Effector CD8-positive, alpha-beta T cell (primary cell): ENCODE measurements around the gene KCNAB2.
A peak's percentile ranks its signal among the peaks of the same experiment; 100 is the strongest.

Source experiments
- DNase-seq: peaks from one replicate; lab custom pipeline; 2025; lab: John Stamatoyannopoulos, UW

Gene KCNAB2

DNA sequence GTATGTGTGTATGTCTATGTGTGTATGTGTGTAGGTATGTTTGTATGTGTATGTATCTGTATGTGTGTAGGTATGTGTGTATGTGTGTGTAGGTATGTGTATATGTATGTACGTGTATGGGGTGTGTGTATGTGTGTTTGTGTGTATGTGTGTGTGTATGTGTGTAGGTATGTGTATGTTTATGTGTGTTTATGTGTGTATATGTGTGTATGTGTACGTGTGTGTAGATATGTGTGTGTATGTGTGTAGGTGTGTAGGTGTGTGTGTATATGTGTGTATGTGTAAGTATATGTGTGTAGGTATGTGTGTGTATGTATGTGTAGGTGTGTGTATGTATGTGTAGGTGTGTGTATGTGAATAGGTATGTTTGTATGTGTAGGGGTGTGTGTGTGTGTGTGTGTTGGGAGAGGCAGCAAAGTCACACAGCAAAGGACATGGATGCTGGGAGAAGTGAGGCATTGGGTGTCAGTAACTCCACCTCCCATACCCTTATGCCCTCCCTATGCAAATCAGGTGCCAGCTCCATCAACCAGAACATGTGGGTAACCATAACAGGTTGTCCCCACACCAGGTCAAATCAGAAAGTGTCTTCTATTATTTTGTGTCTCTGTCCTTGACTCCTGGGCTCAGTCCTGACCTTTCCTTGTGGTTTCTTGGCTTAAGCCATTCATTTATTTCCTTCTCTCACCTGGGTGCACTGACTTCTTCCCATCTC is 15.0 kb upstream of the KCNAB2 start:
- DNase-seq: no peak

DNA sequence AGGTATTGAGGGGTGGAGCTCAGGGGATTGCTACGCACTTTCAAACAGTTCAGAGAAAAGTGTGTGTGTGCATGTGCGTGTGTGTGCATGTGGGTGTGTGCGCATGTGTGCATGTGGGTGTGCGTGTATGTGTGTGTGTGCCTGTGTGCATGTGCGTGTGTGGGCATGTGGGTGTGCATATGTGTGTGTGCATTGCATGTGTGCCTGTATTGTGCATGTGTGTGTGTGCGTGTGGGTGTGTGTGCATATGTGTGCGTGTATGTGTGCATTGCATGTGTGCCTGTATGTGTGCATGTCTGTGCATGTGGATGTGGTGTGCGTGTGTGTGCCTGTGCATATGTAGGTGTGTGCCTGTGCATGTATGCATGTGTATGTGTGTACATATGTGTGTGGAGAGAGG is 12.6 kb upstream of the KCNAB2 start:
- DNase-seq: no peak

DNA sequence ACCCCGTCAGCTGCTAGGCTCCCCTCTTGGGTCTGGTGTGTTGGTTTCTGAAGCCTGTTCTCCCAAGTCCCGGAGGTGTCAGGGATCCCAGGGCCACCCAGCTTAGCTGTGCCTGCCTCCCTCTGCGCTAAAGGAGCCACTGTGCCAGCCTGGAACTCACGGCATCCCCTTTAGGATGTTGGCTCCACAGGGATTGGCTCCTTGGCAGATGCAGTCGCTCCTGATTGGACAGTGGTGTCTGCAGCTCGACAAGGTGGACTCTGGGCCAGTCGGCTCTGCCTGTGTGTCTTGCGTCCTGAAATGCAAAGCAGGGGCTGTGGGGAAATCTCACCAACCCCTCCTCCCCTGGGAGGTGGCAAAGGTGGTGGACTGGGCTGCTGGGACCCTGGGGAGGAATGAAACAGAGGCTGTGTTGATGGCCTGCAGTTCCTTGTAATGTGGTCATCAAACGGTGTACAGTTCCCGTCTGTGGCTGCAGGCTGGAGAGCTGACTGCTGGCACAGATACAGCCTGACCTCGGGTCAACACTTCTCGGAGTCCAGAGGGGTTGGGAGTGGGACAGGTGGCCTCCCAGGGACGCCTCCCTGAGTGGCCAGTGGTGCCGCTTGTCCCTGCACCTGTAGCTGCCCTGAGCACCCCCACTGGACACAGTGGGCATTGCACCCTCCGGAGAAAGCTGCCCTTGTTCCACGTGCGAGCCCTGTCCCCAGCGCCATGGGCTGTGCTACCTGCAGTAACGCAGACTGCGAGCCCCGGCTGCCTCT is 11.5 kb upstream of the KCNAB2 start:
- peak; percentile 14 for DNase-seq

DNA sequence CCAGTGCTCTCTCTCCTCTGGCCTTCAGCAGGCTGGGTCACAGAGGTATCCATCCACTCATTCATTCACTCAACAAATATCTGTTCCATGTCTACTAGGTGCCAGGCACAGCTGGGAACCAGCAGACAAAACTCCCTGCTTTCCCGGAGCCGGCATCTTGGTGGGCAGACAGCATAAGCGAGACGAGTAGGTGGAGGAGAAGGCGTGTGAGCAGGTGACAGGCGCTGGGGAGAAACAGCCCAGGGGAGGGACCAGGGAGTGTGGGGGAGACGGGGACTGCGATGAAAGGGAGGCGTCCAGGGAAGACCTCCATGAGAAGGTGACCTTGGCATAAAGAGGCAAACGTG is 11.0 kb upstream of the KCNAB2 start:
- DNase-seq: no peak

DNA sequence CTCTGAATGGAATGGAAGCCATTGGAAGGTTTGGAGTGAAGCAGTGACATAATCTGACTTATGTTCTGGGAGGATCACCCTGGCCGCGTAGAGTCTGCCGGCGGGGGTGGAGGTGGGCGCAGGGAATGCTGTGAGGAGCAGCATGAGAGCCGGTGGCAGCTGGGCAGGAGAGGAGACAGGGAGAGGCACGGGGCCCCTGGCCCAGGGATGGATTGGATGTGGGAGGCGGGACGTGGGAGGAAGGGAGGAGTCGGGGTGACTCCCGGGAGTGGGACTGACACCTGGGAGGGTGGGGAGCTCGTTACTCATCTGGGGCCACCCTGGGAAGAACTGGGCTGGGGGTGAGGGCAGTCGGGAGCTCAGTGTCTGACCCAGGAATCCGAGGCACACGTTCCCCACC is 10.4 kb upstream of the KCNAB2 start:
- DNase-seq: no peak

DNA sequence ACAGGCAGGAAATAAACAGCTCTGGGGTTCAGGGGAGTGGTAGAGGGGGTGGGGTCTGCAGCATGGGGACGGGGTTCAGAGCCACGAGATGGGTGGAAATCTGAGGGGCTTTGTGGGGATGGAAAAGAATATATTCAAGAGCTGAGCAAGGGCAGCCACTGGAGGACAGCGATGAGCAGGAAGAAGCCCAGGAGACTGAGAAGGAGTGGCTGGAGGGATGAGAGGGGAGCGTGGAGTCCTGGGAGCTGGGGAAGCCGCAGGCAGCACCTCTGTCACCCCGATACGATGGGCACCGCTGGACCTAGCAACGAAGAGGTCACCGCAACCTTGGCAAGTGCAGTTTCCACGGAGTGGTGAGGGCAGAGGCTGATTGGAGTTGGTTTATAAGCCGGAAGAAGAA is 10.0 kb upstream of the KCNAB2 start:
- no peak for DNase-seq

DNA sequence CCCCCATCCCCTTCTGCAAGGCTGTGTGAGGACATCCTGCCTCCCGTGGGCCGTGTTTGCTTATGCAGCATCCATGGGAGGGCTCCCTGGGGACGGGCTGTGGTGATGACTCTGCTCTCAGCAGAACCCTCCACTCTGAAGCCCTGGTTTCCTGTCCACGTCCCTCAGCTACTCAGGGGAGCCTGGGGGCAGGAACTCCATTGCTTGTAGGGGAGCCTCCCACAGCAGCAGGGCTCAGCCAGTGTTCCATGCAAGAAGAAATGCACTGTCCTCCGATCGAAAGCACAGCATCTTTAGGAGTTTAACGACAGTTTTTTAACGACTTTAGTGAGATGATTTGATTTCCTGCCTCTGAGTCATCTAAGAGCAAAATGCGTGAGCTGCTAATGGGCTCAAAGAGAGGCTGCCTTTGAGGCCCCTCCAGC is 8.3 kb upstream of the KCNAB2 start:
- no peak for DNase-seq

DNA sequence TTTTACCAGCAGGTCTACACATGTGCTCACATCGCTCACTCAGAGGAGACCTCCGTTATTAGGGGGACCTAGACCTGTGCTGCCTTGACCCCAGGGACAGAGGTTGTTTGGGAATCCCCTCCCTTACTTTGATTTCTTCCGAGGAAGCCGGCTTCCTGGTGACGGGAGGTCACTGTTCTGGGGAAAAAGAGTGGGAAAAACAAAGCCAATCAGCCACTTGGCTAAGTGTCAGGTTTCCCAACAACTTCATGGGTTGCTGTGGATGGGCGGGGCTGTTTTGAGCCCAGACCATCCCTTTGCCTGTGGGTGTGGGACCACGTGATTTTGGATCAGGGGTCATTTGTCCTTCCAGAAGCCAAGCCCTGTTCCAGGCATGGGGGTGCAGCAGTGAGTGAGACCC is 7.1 kb upstream of the KCNAB2 start:
- no peak for DNase-seq

DNA sequence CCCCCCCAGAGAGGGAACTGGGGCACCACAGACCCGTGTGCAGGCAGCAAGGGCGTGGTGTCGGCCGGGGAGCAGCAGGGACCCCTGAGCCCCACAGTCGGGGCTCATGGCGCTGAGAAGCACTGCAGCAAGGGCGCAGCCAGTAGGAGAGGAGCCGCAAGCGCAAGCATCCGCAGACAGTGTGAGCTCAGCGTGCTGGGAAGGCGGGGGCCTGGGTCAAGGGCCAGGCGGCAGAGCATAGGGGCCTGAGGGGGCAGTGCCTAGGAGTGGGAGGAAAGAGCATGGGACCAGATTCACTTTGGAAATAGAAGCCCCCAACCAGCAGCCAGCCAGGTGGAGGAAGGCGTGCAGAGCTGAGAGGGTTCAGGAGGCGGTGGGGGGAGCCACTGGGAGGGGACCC is 6.7 kb upstream of the KCNAB2 start:
- DNase-seq: no peak

DNA sequence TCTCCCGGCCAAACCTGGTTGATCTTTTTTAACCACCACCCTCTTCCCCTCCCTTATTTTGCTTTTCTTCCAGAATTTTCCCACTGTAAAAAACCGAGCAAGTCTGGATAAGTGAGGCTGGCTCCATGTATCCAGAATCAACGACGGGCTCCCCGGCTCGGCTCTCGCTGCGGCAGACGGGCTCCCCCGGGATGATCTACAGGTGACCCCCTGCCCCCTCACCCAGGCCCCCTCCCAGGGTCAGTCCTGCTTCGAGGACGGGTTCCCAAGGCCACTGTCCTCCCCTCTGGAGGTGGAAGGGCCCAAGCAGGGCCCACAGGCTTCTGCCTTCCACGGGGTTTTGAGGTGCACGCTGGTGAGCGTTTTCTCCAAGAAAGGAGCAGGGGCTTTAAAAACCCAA is 5.2 kb upstream of the KCNAB2 start:
- DNase-seq: no peak

DNA sequence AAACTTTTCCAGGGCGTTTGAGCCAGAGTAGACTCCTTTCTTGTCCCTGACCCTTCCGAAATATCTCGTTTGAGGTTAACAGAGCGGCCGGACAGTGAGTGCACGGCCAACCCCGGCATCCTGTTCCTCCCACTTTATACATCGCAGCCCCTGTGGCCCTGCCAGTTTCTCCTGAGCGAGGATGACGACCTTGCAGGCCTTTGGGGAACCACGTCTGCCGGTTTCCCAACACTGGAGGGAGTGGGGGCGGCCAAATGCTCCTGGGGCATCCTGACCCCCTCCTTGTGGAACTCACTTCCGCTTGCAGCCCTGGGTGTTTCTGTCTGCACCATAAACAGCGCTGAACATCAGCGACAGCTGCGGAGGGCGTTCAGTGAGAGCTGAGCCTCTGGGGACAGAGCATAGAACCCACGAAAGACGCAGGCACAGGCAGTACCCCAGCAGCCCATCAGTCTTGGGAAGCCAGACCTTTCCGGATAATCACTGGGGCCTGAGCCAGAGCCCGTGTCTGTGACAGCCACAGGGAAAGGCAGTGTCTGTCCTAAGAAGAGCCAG is 4.8 kb upstream of the KCNAB2 start:
- DNase-seq: no peak

DNA sequence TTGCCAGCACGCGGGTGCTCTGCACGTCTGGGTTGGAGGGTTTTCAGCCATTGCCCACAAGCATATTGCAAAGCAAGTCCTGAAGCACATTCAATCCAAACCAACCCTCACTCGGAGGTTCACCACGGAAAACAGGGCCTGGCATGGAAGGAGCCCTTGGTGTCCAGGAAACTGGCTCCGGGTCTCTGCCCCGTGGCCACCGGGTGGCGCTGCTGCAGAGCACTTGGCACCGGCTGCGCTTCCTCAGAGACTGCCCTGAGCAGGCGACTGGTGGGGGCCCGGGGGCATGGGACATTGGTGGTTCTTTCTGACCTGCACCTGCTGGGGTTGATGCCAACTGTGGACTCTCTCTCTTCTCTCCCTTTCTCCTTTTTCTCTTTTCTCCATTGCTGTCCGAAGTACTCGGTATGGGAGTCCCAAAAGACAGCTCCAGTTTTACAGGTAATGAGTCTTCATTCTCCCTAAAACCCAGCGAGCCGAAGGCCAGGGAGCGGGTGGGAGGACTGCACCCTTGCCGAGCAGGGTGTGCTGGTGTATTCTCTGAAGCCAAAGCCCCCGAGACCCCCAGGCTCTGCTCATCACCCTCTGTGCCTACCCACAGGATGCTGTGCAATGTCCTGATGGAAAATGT is 4.1 kb upstream of the KCNAB2 start:
- peak; percentile 7 for DNase-seq

DNA sequence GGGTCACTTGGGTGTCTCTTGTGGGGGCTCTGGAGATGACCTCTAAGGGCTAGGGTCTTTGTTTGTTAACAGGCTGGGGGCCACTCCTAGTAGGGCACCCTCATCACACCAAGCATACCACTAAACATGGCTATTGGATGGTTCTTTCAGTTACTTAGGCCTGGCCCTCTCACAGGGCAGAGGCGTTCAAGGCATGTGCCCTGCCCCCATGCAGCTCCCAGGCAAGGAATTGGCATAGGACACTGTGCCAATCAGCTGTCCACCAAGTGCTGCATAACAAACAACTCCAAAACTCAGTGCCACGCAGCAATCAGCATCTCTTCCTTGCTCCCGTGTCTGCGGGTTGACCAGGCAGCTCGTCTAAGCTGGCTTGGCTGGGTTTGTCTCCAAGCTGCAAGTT is 2.1 kb upstream of the KCNAB2 start:
- DNase-seq: no peak

DNA sequence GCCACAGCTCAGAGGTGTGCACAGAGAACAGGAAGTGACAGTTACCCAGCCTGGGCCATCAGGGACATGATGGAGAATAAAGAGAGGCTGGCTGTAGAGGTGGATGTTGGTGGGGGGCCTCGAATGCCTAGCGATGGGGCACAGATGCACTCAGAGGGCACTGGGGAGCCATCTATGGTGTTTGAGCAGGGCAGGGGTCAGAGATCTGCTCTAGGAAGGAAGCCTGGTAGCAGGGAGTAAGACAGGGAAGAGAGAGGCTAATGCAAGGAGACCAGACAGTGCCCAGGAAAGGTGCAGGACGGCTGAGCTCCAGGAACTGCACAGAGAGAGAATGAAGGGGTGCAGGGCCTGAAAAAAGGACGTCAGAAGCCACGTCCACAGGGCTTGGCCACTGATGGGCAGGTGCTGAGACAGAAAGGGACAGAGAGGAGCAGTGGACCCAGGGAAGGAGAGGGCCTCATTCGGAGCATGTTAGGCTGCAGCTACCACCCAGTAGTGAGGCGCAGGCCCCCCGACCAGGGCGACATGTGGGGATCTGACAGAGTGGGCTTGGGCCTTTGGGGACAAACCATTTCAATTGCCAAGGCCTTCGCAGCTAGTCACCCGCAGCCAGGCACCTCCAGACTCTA is 1.1 kb upstream of the KCNAB2 start:
- no peak for DNase-seq

DNA sequence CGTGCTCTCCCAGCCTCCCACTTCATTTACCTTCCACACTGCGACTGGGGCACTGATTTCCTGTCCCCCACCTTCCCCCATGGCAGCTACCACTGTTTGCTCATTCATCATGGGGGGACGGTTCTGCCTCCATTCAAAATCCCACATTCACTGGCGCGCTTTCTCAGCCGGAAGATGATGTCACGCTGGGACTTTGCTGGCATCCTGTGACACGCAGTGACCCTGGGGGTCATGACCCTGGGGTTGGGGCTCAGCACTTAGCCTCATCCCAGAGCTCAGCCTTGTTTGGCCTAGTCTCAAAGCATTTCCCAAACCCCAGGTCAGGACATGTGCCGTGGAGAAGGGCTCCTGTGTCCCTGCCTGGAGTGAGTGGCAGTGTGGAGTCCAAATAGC is 582 bp upstream of the KCNAB2 start:
- no peak for DNase-seq

DNA sequence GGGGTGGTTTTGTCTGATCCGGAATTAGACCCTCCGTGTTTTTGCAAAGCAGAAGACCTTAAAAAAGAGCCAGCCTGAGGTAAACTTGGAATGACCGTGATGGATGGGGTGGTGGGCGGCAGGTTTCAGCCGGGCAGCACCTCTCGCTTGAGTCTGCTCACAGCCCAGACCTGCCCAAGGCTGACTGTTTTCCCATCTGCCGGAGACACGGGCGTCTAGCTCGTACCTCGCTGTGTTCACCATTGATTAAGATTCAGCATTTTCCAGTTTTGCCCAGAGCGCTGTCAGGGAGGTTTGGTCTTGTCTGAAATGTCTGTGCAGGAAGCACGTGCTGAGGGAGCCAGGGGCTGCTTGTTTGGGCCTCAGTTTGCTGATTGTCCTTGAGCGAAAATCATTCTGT is 591 bp downstream of the KCNAB2 start:
- no peak for DNase-seq

DNA sequence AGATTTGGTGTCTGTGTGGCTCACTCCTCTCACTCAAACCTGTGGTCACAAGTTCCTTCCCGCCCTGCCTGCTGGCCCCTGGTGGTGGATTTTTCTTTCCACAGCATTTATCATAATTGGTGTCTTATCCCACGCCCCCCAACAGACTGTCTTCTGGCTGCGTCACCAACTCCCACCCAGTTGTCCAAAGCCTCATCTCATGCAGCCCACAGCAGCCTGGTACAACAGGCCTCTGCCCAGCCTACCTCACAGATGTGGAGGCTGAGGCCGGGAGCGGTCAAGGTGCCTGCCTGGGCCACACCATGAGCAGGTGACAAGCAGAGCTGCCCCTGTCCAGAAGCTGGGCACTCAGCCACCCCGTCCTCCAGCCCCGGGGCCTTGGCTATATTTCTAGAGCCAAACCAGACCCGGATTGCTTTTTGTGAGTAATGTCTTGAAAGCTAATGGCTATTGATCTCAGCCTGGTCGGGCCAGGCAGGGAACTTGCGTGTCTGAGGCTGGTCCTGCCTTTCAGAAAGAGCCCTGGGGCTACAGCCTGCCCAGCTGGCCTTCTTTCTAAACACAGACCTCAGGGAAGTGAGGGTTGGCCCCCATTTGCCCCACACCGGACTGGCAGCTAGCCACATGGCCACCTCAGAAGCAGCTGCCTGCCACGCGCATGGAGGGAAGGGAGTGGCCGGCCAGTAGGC is 2.6 kb downstream of the KCNAB2 start:
- DNase-seq: no peak

DNA sequence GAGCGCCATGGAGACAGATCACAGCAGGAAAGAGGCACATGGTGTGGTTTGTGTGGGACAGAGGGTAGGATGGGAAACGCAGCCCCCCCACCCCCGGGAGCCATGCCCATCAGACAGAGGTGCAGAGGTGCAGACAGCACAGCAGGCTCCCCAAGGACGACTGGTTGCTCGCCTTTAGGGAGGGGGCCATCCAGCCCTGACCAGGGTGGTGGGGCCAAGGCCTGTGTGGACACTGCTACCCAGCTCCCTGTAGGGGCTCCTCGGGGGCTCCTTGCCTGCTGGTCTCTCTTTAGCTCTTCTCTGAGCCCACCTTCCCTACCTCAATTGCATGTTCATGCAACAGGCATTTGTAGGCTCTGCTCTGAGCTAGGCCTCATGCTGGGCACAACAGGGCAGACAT is 3.7 kb downstream of the KCNAB2 start:
- no peak for DNase-seq

DNA sequence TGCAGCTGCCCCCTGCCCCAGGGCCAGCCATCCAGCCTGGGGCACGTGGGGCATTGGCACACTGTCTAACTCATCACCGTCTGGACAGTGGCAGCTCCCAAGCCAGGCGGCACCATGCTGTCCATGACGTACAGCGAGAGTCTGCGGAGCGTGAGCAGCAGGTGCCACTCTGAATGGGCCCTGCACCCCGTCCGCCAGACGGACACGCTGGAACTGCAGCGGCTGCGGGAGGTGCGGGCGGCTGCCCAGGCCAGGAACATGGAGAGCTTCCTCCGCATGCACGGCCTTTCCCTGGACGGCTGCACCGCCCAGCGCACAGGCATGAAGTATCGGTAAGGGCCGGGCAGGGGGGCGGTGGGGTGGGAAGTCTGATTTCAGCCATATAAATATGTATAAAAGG is 5.7 kb downstream of the KCNAB2 start:
- DNase-seq: no peak

DNA sequence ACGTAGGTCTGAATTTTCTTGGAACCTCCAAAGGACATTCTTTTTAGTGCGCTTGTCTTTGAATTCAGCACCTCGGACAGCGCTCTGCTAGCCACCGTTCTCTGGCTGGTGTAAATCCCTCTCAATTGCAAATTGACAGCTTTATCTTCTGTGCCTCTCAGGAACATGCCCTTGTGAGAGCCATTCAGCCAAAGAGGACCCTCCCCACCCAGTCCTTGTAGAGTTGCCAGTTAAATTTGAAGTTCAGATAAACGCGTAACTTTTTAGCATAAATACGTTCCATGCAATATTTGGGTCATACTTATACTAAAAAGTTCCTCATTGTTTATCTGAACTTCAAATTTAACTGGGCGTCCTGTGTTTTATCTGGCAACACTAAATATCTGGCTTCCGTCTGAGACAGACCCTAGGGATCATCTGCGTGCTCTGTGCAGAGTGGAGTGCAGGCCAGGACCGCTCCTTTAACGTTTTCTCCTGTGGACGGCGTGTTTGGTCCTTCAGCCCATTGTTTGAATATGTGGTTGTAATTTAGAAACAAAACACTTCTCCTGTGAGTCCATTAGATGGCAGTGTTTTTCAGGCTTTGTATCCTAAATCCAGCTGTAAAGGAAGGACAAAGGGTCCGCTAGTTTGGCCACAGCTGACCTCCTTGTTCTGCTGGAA is 7.0 kb downstream of the KCNAB2 start:
- peak; percentile 5 for DNase-seq

DNA sequence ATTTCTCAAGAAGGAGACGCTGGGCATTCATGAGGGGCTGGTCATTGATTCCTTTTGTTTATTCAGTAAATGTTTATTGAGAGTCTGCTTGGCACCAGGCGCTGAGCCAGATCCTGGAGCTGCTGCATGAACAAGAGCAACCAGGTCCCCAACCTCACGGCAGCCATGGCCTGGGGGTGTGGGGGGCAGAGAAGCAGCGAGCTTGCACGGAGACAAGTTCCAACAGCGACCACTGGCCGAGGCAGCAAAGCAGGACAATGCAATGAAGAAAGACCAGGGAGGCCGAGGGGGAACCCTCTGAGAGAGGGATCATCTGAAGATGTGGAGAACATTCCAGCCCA is 7.5 kb downstream of the KCNAB2 start:
- DNase-seq: no peak

DNA sequence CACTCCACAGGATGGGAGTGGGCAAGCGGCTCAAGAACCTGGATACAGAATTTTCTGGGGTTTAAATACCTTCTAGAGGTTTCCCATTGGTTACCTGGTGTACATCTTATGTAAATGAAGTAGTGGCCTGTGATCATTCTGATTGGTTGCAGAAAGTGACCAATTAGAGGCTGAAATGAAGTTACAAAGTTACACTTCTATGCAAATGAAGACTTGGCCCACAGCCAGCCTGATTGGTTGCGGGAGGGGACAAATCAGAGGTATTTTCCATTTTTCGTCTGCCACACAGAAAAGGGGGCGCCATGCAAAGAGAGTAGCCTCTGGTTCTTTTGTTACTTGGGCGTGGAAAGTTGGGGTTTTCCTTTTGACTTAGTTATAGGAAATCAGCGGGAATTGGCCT is 8.9 kb downstream of the KCNAB2 start:
- DNase-seq: no peak
